Suprapubic skin (tissue), 4 donors: ENCODE data around the gene NSMCE1. TPM values are rescaled to one million over a fixed set of nuclear protein-coding genes. Genes with fewer than 3 reads are reported as not detected.
"Not testable (repeated sequence)": the region's sequence is repeated elsewhere in the genome, so short reads cannot be mapped to it uniquely, and the experiment has no call there.

Experiments used
- DNase-seq, 2 donors: peaks; one replicate each; pipeline ENCODE4 v3.0.0-alpha.2; 2019; ENCODE audit warnings: low spot score in 2 of 2
- H3K27ac ChIP-seq: fragments of 200-600 bp; sonication (generic); one replicate; pipeline ENCODE4 v1.5.1; 2019
- H3K27me3 ChIP-seq: fragments of 200-600 bp; sonication (generic); one replicate; pipeline ENCODE4 v1.5.1; 2019
- H3K36me3 ChIP-seq: fragments of 200-600 bp; sonication (generic); one replicate; pipeline ENCODE4 v1.5.1; 2019
- H3K4me1 ChIP-seq: fragments of 200-600 bp; sonication (generic); one replicate; pipeline ENCODE4 v1.5.1; 2019
- H3K4me3 ChIP-seq: fragments of 200-600 bp; sonication (generic); one replicate; pipeline ENCODE4 v1.5.1; 2019; ENCODE audit warnings: mild to moderate bottlenecking
- H3K9me3 ChIP-seq: fragments of 200-600 bp; sonication (generic); one replicate; pipeline ENCODE4 v1.5.1; 2019
- EP300 ChIP-seq: sonication (generic); formaldehyde crosslinking; IDR thresholded peaks from one replicate; pipeline ENCODE4 v1.6.1; 2017; ENCODE audit warnings: antibody characterized with exemption
- POLR2A ChIP-seq, 2 donors: fragments of 450-650 bp; IDR thresholded peaks; one replicate each; pipeline ENCODE4 v1.6.1; 2017; ENCODE audit warnings: antibody characterized with exemption in 2 of 2, mild to moderate bottlenecking in 2 of 2, moderate library complexity in 2 of 2
- POLR2AphosphoS5 ChIP-seq, 3 donors: sonication (generic); formaldehyde crosslinking; IDR thresholded peaks; one replicate each; pipeline ENCODE4 v1.6.1; 2017; ENCODE audit warnings: antibody characterized with exemption in 3 of 3
- WGBS: methylation state at CpG from one replicate; pipeline ENCODE4 v1.1.5; 2018; 5-methylcytosine and 5-hydroxymethylcytosine counted together
- total RNA-seq, 4 donors: library from RNA; depleted of rRNA; stranded (reverse); fragments of >200 nt; gene quantifications; one replicate each; pipeline ENCODE4 v1.1.0, GENCODE V29; 2016
- TF ChIP-seq, protein P1 (sequence below), 2 donors: fragments of 200-600 bp in 1 of 2; fragments of 450-650 bp in 1 of 2; sonication (generic) in 1 of 2; IDR thresholded peaks; one replicate each; pipeline ENCODE4 v1.5.1; 2016 to 2019; ENCODE audit warnings: antibody characterized with exemption in 2 of 2, mild to moderate bottlenecking in 1 of 2, moderate library complexity in 1 of 2

NSMCE1 gene
- total RNA-seq, 4 donors from 2014 or later, result 23.0 to 32.2 (median 29.3) TPM

DNA sequence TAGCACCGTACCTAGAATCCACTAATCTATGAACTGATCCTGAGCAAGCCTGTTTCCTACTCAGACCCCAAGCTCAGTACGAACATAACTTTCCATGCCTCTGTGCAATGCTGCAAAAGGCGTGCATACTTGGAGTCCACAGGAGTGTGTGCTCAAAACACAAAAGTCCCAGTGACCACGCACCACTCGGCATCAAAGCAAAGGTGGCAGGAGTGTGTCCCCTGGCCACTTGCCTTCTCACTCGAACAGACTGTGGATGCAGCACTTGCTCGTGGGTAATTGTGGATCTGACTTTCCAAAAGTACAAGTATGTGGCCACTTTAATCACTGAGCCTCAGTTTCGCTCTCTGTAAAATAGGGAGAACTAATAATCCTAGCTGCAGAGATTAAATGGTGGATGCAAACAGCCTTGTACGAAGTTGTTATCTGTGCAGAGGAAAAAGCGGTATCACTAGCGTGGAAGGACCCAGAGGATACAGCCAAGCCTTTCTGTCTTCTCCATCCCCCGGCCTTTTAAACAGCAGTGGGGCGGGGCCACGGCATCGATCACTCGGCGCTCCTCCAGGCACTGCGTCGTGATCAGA lies 65.6 kb downstream of the NSMCE1 start:
- WGBS, result 47% methylated on average over 11 of the region's 19 CpGs
- H3K27ac ChIP-seq, result peak overlapping the region; percentile 98
- no peak for TF ChIP-seq POLR2AphosphoS5 (IDR thresholded peaks at IDR 0.05)
- TF ChIP-seq, protein P1, sequence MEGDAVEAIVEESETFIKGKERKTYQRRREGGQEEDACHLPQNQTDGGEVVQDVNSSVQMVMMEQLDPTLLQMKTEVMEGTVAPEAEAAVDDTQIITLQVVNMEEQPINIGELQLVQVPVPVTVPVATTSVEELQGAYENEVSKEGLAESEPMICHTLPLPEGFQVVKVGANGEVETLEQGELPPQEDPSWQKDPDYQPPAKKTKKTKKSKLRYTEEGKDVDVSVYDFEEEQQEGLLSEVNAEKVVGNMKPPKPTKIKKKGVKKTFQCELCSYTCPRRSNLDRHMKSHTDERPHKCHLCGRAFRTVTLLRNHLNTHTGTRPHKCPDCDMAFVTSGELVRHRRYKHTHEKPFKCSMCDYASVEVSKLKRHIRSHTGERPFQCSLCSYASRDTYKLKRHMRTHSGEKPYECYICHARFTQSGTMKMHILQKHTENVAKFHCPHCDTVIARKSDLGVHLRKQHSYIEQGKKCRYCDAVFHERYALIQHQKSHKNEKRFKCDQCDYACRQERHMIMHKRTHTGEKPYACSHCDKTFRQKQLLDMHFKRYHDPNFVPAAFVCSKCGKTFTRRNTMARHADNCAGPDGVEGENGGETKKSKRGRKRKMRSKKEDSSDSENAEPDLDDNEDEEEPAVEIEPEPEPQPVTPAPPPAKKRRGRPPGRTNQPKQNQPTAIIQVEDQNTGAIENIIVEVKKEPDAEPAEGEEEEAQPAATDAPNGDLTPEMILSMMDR (IDR thresholded peaks at IDR 0.05), result no peak
- no peak for TF ChIP-seq POLR2A (IDR thresholded peaks at IDR 0.05)
- no peak for TF ChIP-seq EP300
- H3K9me3 ChIP-seq, result no peaks in the 10 kb centered on the region
- no peaks in the 10 kb centered on the region for H3K36me3 ChIP-seq
- H3K4me3 ChIP-seq, result peak overlapping the region; percentile 76
- peak; percentile 95 to 96 for DNase-seq
- H3K4me1 ChIP-seq, result peaks cover 15% of the 10 kb centered on the region
- no peaks in the 10 kb centered on the region for H3K27me3 ChIP-seq

DNA sequence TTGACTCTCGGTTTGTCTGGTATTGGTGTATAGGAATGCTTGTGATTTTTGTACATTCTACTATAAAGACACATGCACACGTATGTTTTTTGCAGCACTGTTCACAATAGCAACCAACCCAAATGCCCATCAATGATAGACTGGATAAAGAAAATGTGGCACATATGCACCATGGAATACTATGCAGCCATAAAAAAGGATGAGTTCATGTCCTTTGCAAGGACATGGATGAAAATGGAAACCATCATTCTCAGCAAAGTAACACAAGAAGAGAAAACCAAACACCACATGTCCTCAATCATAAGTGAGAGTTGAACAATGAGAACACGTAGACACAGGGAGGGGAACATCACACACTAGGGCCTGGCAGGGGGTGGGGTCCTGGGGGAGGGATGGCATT lies 67.7 kb downstream of the NSMCE1 start:
- WGBS, result 94% methylated on average over 3 of the region's 3 CpGs
- not testable (repeated sequence) for H3K27me3 ChIP-seq

DNA sequence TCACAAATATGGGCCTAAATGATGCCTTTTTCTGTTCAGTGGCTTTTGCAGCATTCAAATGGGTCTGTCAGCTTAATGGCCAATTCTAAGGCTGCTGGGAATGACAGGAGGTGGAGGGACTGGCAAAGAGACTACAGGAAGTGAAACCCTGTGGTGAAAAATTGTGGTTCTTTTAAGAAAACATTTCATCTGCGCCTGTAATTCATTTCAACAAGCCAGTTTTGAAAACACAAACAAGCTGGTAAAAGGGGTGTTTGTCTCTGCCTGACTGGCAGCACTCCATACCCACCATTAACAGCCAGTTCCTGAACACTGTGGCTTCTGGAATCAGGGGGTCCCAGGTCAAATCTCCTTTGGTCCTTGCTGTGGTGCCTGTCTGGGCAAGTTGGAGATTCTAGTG lies 68.8 kb downstream of the NSMCE1 start:
- H3K9me3 ChIP-seq, result no peaks in the 10 kb centered on the region
- TF ChIP-seq POLR2A (IDR thresholded peaks at IDR 0.05) (no peak), EP300 (no peak), POLR2AphosphoS5 (IDR thresholded peaks at IDR 0.05) (no peak)
- TF ChIP-seq, protein P1 (IDR thresholded peaks at IDR 0.05), result no peak
- H3K27me3 ChIP-seq, result peaks cover 7% of the 10 kb centered on the region
- no peak overlapping the region for H3K4me3 ChIP-seq
- no peak for DNase-seq
- 39% methylated on average over 1 of the region's 1 CpG for WGBS
- H3K36me3 ChIP-seq, result no peaks in the 10 kb centered on the region
- peaks cover 14% of the 10 kb centered on the region for H3K4me1 ChIP-seq
- no peak overlapping the region for H3K27ac ChIP-seq

More for the DNA sequence above, 67.7 kb downstream of the NSMCE1 start:
- not testable (repeated sequence) for H3K36me3 ChIP-seq, H3K4me3 ChIP-seq, DNase-seq, H3K9me3 ChIP-seq, H3K27ac ChIP-seq
- H3K4me1 ChIP-seq, result peaks cover 15% of the 10 kb centered on the region

DNA sequence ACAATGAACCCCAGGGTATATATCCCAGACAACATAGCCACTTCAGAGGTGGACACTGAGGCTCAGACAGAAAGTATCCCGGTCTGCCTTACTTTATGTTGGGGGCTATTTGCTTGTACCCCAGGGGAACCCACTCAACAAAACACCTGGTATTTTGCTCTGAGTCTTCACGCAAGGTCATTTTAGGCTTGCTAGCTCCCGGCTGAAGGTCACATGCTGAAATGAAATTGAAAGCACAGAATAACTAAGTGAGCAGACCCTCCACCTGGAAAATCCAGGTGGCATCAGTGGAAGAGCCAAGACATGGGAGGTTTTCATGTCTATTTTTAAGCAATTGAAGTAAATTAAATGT lies 69.4 kb downstream of the NSMCE1 start:
- WGBS, result 82% methylated on average over 3 of the region's 3 CpGs
- H3K9me3 ChIP-seq, result no peaks in the 10 kb centered on the region
- TF ChIP-seq EP300 (no peak), POLR2A (IDR thresholded peaks at IDR 0.05) (no peak), POLR2AphosphoS5 (IDR thresholded peaks at IDR 0.05) (no peak)
- TF ChIP-seq, protein P1 (IDR thresholded peaks at IDR 0.05), result no peak
- peaks cover 9% of the 10 kb centered on the region for H3K4me1 ChIP-seq
- peaks cover 7% of the 10 kb centered on the region for H3K27me3 ChIP-seq
- H3K36me3 ChIP-seq, result no peaks in the 10 kb centered on the region
- no peak overlapping the region for H3K4me3 ChIP-seq
- no peak overlapping the region for H3K27ac ChIP-seq
- DNase-seq, result no peak

GRCh38 chr16:27198451-27199234 lies 69.9 kb downstream of the NSMCE1 start:
- peaks cover 7% of the 10 kb centered on the region for H3K27me3 ChIP-seq
- H3K36me3 ChIP-seq, result no peaks in the 10 kb centered on the region
- no peaks in the 10 kb centered on the region for H3K9me3 ChIP-seq
- 84% methylated on average over 12 of the region's 12 CpGs for WGBS
- TF ChIP-seq, protein P1 (IDR thresholded peaks at IDR 0.05), result no peak
- no peak for TF ChIP-seq POLR2AphosphoS5 (IDR thresholded peaks at IDR 0.05)
- TF ChIP-seq EP300, result no peak
- TF ChIP-seq POLR2A (IDR thresholded peaks at IDR 0.05), result no peak
- H3K4me1 ChIP-seq, result peaks cover 6% of the 10 kb centered on the region
- H3K4me3 ChIP-seq, result no peak overlapping the region
- DNase-seq, result no peak
- H3K27ac ChIP-seq, result no peak overlapping the region
